NCI-H2171 (cell line): ENCODE data around the gene KAT2A.
"Not testable (repeated sequence)": the region's sequence is repeated elsewhere in the genome, so short reads cannot be mapped to it uniquely, and the experiment has no call there.

Experiments used
- DNase-seq: peaks from one replicate; lab custom pipeline; 2025; lab: John Stamatoyannopoulos, UW

Gene KAT2A

DNA sequence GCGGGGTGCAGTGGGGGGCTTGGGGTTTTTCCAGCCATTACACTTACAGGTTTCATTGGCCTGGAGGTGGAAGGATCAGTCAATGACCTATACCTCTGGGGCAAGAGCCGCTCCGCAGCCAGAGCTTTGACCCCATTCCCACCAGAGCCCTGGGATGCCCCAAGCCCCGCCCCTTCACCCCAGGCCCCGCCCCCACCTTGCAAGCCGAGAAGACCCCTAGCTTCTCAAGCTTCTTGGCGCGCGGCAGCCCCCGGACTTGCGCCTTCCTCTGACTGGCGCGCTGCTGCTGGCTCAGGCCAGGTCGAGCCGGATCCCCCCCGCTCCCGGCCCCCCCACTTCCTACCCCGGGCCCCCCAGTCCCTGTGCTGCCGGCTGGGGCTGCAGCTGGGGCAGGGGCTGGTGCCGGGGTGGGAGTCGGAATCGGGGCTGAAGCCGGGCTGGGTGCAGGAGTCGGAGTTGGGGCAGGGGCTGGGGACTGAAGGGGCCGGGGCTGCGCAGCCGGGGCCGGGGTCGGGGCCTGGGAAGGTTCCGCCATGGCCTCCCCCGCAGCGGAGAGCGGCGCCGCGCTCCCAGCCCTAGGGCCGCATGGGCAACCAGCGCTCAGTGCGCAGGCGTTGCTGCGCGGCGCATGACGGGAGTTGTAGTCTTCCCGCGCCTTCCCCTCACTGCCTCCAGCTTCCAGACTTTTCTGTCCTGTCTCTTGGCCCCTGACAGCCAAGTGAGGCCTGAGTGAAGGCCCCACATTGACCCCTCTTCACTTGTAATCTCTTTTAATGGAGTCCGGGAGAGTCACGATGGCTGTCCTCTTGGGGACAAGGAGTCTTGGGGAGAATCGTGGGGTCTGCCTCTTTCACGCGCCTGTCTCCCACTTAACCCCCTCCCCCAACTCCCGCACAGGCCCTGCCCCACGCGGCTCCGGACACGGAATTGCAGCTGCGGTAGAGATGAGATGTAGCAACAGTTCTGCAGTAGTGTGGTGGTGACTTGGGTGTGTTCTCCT is at the start of gene KAT2A:
TSS of gene KAT2A (minus strand) at position 598 of the 1,000 bp plus-strand sequence. CDS start at position 535, 63 bp downstream.
- peak; percentile 75 for DNase-seq

DNA sequence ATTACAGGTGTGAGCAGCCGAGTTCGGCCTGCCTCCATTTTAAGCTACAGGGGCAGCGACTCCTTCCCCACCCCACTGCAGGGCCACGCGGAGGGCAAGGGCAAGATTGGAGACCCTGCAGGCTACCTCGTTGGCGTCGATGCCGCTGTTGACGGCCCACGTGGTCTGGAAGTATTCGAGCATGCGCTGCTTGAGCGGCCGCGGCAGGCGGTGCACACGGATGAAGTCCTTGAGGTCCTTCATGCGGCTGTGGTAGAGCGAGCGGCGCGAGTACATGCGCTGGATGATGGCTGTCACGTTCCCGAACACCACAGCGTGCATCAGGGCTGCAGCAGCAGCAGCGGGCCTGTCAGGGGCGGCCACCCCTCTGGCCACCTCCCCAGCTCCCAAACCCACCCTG is 48.2 kb upstream of the KAT2A start:
- no peak for DNase-seq

- DNase-seq = no peak
Measured at GRCh38 chr17:42167807-42168206, 46.6 kb upstream of the KAT2A start.

GRCh38 chr17:42166196-42166763 is 45.1 kb upstream of the KAT2A start:
- DNase-seq = no peak

GRCh38 chr17:42165751-42166150 is 44.6 kb upstream of the KAT2A start:
- no peak for DNase-seq

DNA sequence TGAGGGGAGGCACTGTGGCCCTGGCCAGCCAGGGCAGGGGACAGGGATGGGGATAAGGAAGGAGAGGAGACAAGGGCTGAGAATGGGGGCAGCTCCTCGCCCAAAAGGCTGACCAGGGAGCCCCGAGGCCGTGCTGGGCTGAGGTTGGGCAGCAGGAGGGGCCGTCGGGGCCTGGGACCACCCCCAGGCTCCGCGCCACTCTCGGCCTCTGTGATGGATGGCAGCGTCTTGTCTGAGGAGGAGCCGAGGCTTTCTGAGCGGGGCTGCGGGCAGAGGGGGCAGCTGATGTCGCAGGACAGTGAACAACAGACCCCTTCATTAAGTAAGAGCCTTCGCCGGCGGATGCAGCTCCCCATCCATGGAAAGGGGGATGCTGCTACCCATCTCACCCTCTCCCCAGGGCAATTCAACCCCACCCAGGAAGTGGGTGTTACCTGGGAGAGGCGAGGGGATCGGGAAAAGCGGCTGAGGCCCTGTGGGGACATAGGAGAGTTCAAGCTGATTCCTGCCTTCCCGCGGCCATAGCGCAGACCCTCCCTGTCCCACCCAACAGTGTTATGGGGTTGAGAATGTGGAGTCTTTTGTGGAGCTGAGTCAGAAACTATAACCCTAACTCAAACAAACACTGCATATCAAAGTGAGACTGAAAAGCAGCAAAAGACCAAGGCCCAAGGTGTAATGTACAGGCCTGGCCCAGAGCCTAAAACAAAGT is 42.7 kb upstream of the KAT2A start:
- DNase-seq = no peak

DNA sequence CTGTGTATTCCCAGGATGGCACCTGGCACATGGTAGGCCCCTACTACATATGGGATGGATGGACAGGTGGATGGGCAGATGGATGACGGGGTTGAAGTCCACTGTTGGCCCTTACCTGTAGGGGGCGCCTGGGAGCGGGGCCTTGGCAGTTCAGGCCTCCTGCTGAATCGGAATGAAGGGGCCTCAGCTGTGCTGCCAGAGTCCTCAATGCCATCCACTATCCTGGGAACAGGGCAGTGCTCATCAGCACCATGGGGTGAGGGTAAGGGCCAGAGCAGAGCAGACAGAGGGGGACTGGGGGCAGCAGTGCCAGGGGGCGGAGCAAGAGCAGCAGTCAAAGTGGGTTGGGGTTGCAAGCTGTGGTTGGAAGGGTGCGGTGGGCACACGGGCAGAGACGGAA is 41.9 kb upstream of the KAT2A start:
- DNase-seq = no peak

DNA sequence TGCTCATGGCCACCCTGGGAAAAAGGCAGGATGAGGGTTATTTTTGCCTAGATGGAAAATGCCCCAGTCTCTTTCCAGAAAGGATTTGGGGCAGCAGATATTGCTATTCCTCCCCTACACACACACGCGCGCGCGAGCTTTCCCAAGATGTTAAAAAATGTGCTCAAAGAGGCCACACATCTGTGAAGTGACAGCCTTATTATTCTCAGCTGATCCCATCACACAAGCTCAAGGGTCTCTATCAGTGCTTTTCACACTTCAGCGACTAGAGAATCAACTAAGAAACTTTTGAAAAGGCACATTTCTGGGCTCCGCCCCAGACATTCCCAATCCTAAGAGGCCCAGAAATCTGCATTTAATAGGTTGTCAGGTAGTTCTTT is 39.4 kb upstream of the KAT2A start:
- DNase-seq = no peak

DNA sequence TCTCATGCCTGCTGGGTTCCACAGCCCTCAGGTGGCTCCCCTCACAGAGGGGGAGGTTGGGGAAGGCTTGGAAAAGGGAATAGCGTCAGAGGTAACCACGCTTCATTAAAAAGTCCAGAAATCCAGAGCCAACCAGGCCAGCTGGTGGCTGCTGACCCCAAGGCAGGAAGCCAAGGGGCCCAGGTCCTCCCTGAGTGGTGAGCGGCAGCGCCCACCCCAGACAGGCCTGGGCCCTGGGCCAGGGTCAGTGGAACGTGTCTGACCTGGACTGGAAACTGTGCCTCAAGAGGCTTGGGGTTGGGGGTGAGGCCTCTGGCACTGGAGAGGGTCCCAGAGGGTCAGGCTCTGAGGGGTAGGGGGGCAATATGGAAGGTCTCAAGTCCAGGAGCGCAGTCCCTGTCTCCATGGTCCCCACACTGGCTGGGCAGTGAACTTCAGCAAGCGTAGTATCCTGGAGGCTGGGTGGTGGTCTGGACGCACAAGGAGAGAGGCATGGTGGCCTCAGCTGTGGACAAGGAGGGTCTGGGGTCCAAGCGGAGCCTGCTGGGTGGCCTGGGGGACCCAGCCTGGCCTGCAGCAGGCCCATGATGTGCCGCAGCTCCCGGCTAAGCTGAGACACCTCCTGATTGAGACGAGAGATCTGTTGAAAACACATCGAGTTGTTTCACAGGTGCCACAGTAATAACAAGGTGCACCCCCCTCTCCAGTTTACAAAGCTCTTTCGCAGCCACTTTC is 38.8 kb upstream of the KAT2A start:
- DNase-seq = no peak

DNA sequence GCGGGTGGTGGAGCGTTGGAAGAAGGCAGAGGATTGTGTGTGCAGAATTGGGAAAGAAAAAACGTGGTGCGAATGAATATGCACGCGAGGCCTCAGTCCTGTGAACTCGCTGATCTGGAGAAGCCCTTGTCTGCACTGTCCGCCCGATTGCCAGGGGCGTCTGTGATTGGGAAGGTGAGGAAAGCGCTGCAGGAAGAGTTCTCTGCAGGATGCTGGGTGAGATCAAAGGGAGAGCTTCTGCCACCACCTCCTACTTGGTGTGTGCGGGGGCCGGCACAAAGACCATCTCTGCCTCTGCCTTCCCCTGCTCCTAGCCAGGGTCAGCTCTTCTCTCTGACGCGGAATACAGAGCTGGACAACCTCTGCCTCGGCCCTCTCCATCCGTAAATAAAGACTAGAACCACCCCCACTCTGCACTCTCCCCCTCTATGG is 34.5 kb upstream of the KAT2A start:
- DNase-seq = no peak

DNA sequence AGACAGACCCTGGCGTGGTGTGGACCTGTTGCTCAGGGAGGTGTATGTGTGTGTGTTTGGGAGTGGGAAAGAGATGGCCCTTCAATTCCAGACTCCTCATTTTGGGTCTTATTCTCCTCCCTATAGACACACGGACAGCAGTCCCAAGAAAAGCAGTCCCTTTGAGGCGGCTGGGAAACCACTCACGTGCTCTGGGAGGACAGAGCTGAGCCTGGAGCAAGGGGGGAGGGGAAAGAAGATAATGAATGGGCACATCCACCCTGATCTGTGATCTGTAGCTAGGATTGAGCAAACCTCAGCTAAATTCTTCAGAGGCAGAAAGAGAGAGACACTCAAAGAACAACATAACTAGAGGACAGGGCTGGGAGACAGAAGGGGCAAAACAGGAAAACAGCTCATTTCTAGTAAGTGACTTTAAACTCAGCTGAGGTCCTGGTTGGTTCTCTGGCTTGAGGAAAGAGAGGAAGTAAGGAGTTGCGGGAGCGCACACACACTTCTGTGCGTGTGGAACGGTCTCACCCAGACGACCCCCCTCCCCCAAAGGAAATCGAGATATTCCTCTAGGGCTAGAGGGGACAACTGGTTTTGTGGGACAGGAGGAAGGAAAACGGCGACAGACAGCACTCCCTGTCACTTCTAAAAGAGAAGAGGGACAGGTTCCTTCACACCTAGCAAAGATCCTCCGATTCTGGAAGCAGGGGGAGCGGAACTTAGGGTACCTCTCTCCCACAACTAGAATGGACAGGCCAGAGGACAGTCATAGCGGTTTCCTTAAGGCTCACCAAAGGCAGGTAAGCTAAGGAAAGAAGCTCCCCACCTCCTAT is 33.0 kb upstream of the KAT2A start:
- no peak for DNase-seq

GRCh38 chr17:42146911-42147607 is 25.9 kb upstream of the KAT2A start:
- no peak for DNase-seq

- not testable (repeated sequence) for DNase-seq
Measured at GRCh38 chr17:42143138-42143537, 22.0 kb upstream of the KAT2A start.

DNA sequence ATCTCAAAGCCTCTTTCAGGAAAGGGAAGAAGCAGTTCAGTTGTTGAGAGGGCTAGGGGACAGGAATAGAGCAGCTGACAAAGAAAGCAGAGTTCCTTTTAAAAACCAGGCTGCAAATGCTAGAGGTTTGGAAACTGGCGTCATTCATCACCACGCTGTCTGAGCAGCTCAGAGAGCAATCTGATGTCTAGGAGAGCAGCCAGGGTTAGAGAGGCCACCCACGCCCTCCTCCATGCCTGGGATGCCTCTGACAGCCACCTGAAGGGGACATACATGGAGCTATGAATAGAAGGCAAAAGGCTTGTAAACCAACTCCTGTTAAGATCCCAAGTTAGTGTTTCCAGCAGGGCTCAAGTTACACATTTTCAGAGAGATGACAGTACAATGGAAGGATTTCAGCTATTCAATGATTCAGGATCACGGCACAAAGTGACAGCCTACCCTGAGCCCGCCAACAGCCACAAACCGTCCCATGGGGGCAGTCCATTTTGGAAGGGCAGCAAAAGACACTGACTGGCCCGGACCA is 21.3 kb upstream of the KAT2A start:
- no peak for DNase-seq

GRCh38 chr17:42141382-42141781 is 20.2 kb upstream of the KAT2A start:
- no peak for DNase-seq

DNA sequence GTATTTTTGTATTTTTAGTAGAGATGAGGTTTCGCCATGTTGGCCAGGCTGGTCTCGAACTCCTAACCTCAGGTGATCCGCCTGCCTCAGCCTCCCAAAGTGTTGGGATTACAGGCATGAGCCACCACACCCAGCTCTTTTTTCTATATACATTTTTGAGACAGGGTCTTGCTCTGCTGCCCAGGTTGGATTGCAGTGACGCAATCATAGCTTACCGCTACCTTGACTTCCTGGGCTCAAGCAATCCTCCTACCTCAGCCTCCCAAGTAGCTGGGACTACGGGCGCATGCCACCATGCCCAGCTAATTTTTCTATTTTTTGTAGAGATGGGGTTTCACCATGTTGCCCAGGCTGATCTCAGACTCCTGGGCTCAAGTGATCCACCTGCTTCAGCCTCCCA is 19.5 kb upstream of the KAT2A start:
- not testable (repeated sequence) for DNase-seq

- peak; percentile 47 for DNase-seq
Measured at GRCh38 chr17:42138749-42139492, 17.8 kb upstream of the KAT2A start.

GRCh38 chr17:42136654-42137051 is 15.5 kb upstream of the KAT2A start:
- DNase-seq = no peak
